Endothelial cell of hepatic sinusoid (primary cell): ENCODE results near the gene CA12.

ENCODE experiments used
- in situ Hi-C: cut with HindIII; loops from 2 replicates; pipeline ENCODE4 v1.10.0; 2017; ENCODE audit warnings: low sequenced_read_pairs

CA12 gene

DNA sequence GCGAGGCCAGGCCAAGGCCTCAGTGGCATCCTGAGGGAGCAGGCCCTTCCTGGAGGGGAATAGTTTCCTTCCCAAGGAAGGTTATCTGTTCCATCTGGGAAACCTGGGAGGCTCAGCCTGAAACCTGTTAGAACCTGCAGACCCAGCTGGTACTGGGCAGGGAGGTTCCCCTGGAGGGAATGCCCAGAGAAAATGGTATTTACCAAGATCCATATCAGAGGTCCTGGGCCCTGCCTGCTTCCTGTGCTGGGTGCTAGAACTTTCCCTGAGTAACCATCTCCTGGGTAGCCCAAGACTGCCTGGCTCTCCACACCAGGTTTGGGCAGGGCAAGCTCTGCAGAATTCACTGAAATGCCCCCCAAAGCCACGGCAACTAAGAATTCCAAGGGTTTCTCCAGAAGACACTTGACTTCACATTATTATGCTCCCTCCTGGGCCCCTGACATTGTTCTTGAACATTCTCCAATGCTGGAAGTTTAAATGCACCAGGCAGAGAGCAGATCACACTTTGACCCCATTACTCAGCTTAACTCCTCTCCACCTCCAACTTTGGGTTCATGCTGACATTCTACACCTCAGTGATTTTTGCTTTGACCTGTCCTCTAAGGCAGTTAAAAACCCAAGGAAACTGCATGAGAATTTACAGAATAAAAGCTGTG, 2.0 kb downstream of the CA12 start:
- in situ Hi-C loops: no loop called here

DNA sequence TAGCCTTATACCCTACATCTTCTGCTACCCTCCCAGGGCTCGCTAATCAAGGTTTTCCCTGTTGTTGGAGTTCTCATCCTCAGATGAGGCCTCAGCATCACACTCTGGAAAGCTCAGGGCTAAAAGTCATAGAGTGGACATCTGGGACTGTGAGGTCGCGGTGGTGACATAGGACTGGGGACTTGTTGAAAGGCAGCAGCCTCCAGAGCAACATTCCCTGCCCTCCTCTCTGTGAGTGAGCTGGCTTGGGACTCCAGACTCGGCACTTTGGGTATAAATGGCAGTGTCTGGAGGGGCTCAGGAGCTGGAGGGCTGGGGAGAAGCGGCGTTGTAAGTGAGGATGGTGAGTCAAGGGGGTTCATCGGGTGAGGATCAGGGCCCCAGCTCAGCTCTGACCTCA, 2.7 kb downstream of the CA12 start:
- in situ Hi-C loops: no loop called here

DNA sequence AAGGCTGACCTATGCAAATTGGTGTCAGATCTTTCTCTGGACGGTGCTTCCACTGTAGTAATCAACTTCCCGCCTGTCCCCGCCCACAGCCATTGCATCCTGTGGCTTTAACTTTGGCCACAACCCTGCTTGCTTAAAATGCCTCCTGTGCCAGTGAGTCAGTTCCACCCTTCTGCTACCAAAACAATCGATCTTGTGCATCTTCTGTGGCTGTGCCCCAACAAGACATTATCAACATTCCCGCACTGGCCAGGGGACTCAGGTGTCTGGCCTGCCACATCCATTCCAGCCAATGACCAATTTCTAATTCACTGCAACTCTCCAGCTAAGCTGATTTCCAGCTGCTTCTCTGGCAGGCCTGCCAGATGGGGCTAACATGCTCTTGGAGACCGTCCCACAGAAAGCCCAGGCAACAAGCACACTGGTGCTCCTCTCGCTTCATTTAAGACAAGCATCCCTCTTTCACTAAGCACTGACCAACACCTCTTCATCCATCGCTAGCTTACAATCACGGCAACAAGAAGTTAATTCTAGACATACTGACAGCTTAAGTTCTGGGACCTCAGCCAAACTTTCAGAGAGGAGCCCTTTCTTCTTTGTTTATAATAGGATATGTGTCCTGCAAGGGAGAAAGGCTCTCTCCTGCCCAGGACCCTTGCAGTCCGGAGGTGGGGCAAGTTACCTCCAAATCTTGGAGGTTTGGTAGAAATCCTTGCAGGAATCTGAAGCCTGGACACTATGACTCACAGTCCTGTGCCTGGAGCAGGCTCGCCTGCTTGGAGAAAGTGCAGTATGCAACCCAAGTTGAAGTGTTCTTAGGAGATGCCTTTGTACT, 6.7 kb downstream of the CA12 start:
- in situ Hi-C loops: no loop called here

DNA sequence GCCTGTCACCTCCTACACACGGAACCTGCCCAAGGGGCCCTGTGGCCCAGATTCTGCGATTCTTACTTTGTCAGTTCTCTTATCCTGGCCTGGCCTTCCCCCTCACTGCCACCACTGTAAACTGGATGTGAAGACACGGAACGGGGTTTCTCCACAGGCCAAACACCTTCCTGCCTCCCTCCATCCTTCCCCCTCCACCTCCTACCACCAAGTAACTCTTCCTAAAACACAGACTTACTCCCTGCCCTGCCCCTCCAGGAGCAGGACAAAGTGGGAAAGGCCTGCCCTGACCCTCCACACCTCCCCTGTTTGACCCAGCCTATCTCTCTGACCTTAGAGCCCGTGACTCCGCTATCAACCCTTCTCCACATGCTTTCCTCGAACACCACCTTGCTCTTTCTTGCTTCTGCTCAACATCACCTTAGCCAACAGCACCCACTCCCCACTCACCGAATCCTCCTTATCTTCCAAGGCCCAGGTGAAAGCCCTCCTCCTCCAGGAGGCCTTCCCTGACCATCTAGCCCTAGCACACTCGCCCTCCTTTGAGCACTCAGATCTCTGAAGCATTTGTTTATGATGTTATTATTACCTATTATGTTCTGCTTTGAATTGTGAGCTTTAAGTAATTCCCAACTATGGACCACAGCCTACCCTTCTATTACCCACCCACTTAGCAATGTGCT, 7.6 kb downstream of the CA12 start:
- in situ Hi-C loops: no loop called here

DNA sequence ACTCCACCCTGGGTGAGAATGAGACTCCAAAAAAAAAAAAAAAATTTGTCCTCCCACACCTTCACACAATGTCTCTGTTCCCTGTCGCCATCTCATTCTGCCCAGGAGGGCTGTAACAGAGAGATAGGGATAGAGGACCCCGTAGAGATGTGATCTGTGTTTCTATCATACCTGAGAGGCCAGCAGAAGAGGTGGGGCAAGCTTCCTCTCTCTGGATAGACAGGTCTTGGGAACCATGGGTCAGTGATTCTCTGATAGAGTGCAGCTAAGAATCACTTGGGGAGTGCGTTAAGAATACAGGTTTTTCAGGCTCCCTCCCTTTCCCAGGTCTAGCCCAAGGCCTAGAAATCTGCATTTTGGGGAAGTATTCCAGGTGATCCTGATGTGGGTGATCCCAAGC, 8.3 kb downstream of the CA12 start:
- in situ Hi-C loops: no loop called here

DNA sequence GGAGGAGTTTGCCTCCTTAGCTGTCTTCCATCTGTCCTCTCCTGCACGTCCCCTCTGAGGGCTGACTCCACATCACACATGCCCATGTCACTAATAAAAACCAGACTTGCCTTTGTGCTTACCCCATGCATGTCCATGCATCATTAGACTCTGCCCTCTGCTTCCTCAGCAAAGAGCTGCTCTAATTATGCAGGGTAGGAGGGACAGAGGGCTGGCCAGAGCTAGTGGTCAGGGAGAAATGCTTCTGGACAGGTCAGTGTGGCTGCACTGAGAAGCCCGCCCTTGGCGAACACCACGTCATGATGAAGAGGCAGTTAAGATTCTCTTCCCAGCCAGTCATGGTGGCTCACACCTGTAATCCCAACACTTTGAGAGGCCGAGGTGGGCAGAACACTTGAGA, 8.9 kb downstream of the CA12 start:
- in situ Hi-C loops: no loop called here

- in situ Hi-C loops: no loop called here
Measured at GRCh38 chr15:63372018-63372705, 9.5 kb downstream of the CA12 start.

GRCh38 chr15:63371297-63371918, 10.2 kb downstream of the CA12 start:
- in situ Hi-C loops: no loop called here

DNA sequence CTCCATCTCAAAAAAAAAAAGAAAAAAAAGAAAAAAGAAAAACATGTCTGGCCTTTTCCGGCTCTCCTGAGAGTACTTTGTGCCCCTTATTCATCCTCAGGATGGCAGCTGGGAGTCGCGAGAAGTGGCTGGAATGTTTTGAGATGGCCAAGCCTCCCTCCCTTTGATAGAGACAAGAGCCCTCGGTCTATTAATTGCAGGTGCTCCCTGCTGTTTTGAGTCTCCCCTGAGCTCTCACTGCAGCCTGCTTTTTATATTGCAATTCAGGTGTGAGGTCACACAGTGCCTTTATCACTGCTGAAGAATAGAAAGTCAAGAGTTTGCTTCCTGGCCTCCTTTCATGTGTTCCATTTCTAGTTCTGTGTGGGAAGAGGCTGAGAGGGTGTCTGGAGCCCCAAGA, 10.9 kb downstream of the CA12 start:
- in situ Hi-C loops: no loop called here

DNA sequence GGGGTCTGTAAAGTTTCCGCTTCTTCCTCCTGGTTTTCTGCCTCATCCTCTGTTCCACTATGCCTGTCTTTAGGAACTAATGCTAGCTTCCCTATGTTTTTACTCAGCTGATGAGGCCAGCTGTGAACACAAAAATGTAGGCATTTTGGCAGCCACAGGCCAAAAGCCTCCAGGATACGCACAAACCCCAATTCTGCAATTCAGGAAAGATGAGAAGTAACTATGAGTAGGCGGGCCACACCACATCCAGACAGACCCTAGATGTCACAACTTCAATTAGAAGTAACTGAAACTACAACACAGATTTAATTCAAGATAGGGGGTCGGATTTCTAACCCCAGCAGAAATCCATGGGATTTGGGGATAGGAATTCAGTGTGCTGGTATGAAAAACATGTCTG, 11.9 kb downstream of the CA12 start:
- in situ Hi-C loops: no loop called here

DNA sequence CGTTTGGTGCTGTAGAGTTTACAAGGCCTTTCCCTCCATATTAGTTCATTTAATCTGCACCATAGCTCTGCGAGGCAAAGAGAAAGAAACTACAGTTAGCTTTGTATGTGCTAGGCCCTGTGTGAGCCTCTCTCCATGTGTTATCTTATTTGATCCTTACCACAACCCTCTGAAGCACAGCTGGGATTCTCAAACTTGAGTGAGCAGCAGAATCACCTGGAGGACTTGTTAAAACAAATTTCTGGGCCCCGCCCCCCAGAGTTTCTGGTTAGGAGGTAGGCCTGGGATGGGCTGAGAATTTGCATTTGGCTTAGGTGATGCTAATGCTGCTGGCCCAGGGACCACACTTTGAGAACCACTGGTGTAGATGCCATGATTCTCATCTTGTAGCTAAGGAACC, 12.3 kb downstream of the CA12 start:
- in situ Hi-C loops: no loop called here

DNA sequence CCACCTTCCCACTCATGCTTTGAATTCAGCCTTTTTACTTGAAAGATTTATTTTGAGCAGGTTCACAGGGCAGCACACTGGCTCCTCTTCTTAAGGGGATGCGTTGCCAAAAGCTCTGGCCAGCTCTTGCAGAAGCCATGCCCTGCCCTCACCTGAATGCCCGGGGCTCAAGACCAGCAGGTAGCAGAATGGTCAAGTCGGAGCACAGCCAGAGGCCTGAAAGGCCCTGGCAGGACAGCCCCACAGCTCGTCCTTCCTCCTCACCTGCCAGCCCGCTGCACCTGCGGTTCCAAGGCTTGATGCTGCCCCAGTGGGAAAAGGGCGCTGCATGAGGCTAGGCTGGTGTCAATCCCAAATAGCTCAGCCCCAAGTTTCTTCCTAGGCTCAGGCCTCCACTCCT, 13.1 kb downstream of the CA12 start:
- in situ Hi-C loops: no loop called here

GRCh38 chr15:63367900-63368299, 13.7 kb downstream of the CA12 start:
- in situ Hi-C loops: no loop called here

DNA sequence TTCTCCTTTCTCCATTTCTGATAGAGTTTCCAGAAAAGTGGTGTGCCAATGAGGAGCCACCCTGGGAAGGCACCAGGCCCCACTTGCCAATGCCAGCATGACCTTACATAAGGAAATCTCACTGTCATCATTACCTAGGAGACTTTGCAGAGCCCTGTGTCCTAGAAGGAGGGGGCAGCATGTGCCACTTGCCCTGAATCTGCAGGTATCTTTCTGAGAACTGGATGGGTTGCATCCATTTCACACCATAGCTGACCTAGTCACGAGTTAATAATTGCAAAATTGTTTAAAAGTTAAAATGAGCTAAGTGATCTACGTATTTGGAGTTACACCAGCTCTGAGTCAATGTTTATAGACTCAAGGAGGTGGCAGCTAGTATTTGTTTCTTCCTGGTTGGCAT, 14.3 kb downstream of the CA12 start:
- in situ Hi-C loops: no loop called here

DNA sequence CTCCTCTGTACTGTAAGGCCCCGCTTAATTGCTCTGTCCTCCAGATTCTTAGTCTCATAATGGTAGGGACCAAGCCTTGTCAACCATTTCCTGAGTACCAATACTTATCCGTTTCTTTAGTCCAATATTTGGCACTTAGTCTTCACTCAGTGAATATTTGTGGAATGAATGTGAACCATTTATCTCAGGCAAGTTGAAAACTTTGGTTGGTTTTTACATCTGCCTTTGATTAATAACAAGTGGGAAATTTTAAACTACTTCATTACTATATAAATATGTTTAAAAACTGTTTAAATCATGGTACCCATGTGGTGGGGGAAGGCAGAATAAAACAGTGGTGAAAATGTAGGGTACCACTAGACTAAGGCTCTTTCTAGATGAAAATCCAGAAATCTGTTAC, 15.2 kb downstream of the CA12 start:
- in situ Hi-C loops: no loop called here

GRCh38 chr15:63365273-63365680, 16.4 kb downstream of the CA12 start:
- in situ Hi-C loops: no loop called here

DNA sequence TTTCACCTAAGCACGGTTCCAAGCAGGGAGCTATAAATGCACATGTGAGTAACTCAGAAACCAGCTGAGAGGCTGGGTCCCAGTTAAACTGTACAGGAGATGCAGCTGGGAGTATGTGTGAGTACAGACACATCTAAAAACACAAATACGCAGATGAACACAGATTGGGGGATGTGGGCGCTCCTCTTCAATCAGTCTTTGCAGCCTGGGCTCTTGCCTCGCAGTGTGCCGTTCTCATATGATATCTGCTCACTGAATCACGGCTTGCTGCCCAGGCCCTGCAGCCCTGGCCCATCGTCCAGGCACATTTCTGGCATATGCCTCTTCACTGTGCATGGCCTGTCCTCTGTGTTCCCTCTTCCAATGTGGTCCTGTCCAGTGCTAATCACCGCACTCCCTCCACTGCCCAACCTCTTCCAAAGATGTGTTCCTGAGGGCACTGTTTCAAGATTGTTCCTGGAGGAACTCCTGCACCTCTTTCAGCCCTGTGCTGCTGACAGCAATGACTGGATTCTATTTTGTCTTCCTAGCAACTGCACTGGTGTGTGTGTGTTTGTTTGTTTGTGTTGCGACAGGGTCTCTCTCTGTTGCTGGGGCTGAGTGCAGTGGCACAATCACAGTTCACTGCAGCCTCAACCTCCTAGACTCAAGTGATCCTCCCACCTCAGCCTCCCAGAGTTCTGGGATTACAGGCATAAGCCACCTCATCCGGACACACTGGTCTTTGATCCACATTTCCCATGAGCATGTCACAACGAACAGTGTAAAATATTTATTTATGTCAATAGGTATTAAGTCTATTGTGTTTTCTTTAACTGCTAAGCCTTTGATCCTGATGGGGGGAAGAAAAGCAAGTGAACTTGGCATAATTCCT, 17.0 kb downstream of the CA12 start:
- in situ Hi-C loops: no loop called here

- in situ Hi-C loops: no loop called here
Measured at GRCh38 chr15:63363292-63363691, 18.4 kb downstream of the CA12 start.

GRCh38 chr15:63362885-63363284, 18.8 kb downstream of the CA12 start:
- in situ Hi-C loops: no loop called here

GRCh38 chr15:63362196-63362595, 19.4 kb downstream of the CA12 start:
- in situ Hi-C loops: no loop called here
